Thymus (tissue), 11 donors: ENCODE results near the gene NPY1R. TPM values are rescaled to one million over a fixed set of nuclear protein-coding genes. Genes with fewer than 3 reads are reported as not detected.

ENCODE experiments used
- DNase-seq, 9 donors: peaks; one replicate each; pipeline ENCODE4 v3.0.0-alpha.2; 2013; ENCODE audit warnings: low spot score in 9 of 9, low read depth in 6 of 9, missing footprints in 1 of 9
- H3K27ac ChIP-seq, 2 donors: one replicate each; pipeline ENCODE4 v1.5.1; 2013; ENCODE audit warnings: control low read depth in 1 of 2, low read depth in 1 of 2, low read length in 1 of 2, mild to moderate bottlenecking in 1 of 2, moderate library complexity in 1 of 2
- H3K27me3 ChIP-seq, 2 donors: one replicate each; pipeline ENCODE4 v1.5.1; 2013; ENCODE audit warnings: low read length in 1 of 2; ENCODE audit not compliant: control insufficient read depth in 2 of 2, insufficient read depth in 1 of 2
- H3K36me3 ChIP-seq, 2 donors: one replicate each; pipeline ENCODE4 v1.5.1; 2013; ENCODE audit warnings: low read length in 1 of 2, mild to moderate bottlenecking in 1 of 2, moderate library complexity in 1 of 2; ENCODE audit not compliant: control insufficient read depth in 2 of 2, insufficient read depth in 2 of 2
- H3K4me1 ChIP-seq, 2 donors: one replicate each; pipeline ENCODE4 v1.5.1; 2013; ENCODE audit warnings: low read length in 2 of 2; ENCODE audit not compliant: control insufficient read depth in 2 of 2, insufficient read depth in 2 of 2
- H3K4me3 ChIP-seq, 2 donors: one replicate each; pipeline ENCODE4 v1.5.1; 2013; ENCODE audit warnings: low read length in 2 of 2, control low read depth in 1 of 2, mild to moderate bottlenecking in 1 of 2
- H3K9me3 ChIP-seq, 2 donors: one replicate each; pipeline ENCODE4 v1.5.1; 2013; ENCODE audit warnings: low read length in 1 of 2, mild to moderate bottlenecking in 1 of 2; ENCODE audit not compliant: control insufficient read depth in 2 of 2, insufficient read depth in 1 of 2
- WGBS: extraction: QIAGEN DNeasy Blood & Tissue Kit; methylation state at CpG from one replicate; pipeline ENCODE4 v1.1.7; 2013; 5-methylcytosine and 5-hydroxymethylcytosine counted together
- polyA plus RNA-seq: library from polyadenylated mRNA; stranded (reverse); fragments of 200-250 nt; gene quantifications from one replicate; pipeline ENCODE4 v1.2.3, GENCODE V29; 2013
- total RNA-seq: library from RNA; stranded (reverse); fragments of 120-200 nt; gene quantifications from one replicate; pipeline ENCODE4 v1.2.4, GENCODE V29; 2013
- donor health status: healthy.

Gene NPY1R
- total and polyA plus RNA-seq, 2 donors: 2.2 to 2.7 TPM

DNA sequence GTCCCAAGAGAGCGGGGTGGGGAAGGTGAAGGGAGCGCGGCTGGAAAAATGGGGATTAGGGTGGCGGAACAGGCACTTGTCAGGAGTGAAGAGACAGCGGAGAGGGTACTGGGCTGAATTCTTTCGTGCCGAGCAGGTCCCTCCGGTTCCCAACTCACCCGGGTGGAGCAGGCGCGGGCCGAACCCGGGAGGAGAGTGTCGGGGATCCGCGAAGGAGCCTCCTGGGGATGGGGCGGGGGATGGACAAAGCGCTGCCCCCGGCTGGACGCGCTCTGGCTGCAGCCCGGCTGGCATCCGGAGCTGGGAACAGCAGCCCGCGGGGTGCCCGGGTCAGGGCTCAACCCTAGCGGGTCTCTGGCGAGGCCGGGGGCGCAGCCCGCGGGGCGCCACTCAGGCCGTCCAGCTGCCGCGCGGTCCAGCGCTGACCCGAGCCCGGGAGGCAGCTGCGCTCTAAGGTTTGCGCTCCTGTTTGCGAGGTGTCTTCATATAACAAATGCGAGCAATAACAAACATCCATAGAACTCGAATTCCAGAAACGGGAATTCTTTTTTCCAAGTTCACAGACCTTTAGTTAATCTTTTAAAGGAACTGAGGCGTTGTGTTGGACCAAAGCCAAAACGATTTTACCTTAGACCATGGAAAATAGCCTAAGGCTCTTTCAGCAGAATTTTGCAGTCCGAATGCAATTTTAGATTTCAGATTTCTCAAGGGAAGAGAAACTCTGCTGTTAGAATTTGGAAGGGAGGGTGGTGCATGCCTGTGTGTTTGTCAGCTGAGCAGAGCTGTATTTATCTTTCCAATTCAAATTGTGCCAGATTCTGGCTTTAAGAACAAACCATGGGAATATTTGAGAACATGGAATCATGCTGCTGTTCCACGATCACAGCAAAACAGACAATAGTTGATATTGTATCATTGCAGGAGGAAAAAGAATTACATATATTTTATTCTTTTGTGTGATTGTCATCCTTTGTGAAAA lies 12.0 kb upstream of the NPY1R start:
- Histone ChIP-seq H3K9me3 (no peaks in the 10 kb centered on the region), H3K27ac (no peak overlapping the region), H3K4me1 (no peaks in the 10 kb centered on the region), H3K27me3 (peaks cover 21 to 39% of the 10 kb centered on the region in 2 donors), H3K4me3 (no peak overlapping the region), H3K36me3 (no peaks in the 10 kb centered on the region)
- no peak for DNase-seq
- WGBS: 5% methylated on average over 50 of the region's 50 CpGs

DNA sequence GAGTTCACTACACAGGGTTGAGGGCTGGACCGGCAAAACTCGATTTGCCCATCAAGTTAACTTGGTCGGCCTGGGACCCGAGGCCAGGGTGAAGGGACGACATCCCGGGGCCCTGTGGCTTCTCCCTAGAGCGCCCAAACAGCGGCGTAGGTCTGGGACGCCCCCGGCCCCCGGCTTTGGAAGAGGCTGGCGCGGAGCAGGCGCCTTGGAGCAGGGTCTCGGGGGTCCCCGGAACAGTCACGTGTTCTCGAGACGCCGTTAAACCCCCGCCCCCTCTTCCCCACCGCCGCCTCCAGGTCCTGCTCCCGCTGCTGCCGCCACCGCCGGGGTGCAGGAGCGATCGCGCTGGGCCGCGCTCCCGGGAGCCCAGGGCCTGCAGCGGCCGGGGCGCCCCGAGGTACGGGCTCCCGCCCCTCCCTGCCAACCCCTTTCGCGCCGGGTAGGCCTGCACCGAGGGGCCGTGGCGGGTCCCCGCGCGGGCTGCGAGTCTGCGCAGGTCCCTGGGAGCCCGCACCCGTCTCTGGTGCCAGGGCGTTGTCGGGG lies 11.3 kb upstream of the NPY1R start, which contains the start of gene NPY5R:
Gene NPY5R, plus strand, starts transcription at position 289 of the 543 bp plus-strand sequence. CDS start 6,382 bp downstream, outside the sequence.
- H3K27ac ChIP-seq: no peak within 1 kb of the TSS

DNA sequence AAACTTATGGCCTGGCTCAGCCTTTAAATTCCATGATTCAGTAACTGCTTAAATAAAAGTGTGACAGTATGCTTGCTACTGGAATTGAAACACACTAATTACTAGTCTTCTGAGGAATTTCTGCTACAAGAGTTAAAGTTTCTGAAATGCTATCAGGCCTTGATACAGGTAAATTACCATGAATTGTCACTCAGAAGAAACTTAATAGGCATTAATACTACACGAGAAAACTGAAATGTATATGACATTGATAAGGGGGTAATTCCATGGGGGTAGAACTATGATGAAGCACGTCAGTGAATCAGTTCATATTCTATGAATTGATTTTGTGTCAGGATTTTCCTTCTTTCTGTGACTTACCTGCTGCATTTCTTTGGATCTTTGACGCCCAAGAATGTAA lies 3.0 kb upstream of the NPY1R start:
- Histone ChIP-seq H3K4me3 (no peak overlapping the region), H3K4me1 (no peaks in the 10 kb centered on the region), H3K27ac (no peak overlapping the region), H3K9me3 (no peaks in the 10 kb centered on the region), H3K36me3 (no peaks in the 10 kb centered on the region), H3K27me3 (peaks cover 26 to 35% of the 10 kb centered on the region in 2 donors)
- 93% methylated on average over 3 of the region's 3 CpGs for WGBS
- DNase-seq: no peak

More for the DNA sequence above, 11.3 kb upstream of the NPY1R start, which contains the start of gene NPY5R:
- Histone ChIP-seq H3K9me3 (no peaks in the 10 kb centered on the region), H3K4me1 (no peaks in the 10 kb centered on the region), H3K4me3 (no peak within 1 kb of the TSS), H3K27me3 (peaks cover 21 to 39% of the 10 kb centered on the region in 2 donors), H3K36me3 (no peaks in the 10 kb centered on the region)
- DNase-seq: no peak
- 4% methylated on average over 55 of the region's 55 CpGs for WGBS

DNA sequence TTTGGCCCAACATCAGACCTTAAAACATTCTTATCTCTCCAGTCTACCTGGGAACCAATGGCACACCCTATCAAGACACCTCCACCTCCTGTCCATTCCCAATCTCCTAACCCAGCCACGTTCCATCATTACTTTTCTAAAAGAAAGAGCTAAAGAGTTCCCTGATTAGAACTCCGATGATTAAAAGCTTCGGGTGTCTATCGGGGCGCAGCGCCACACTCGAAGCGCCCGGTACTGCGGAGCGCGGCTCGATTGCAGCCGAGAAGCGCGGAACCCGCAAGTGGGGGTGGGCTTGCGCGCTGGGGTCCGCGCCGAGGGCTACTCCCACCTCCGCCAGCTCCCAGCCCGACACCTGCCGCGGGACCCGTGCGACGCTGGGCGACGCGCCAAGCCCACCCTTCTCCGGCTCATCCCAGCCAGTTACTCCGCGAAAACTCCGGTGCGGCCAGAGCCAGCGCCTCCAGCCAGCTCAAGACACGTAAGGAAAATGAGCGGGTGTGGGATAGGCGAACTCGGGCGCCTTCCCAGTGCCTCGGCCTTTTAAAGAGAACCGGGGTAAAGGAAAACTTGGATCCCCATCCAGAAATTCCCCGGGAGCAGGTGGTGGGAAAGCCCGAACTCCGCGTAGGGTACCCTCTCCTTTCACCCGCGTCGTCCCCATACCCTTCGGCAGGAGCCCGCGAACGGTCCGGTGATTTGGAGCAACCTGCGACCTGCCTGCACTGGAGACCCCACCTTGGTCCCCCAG lies 593 bp downstream of the NPY1R start:
- peak in 1 of 9 donors; percentile 1 for DNase-seq
- no peak overlapping the region for H3K27ac ChIP-seq
- H3K4me3 ChIP-seq: peak overlapping the region; percentile 1 to 28
- H3K9me3 ChIP-seq: no peaks in the 10 kb centered on the region
- WGBS: 2% methylated on average over 58 of the region's 58 CpGs
- no peaks in the 10 kb centered on the region for H3K4me1 ChIP-seq
- H3K27me3 ChIP-seq: peaks cover 26 to 38% of the 10 kb centered on the region in 2 donors
- H3K36me3 ChIP-seq: no peaks in the 10 kb centered on the region

DNA sequence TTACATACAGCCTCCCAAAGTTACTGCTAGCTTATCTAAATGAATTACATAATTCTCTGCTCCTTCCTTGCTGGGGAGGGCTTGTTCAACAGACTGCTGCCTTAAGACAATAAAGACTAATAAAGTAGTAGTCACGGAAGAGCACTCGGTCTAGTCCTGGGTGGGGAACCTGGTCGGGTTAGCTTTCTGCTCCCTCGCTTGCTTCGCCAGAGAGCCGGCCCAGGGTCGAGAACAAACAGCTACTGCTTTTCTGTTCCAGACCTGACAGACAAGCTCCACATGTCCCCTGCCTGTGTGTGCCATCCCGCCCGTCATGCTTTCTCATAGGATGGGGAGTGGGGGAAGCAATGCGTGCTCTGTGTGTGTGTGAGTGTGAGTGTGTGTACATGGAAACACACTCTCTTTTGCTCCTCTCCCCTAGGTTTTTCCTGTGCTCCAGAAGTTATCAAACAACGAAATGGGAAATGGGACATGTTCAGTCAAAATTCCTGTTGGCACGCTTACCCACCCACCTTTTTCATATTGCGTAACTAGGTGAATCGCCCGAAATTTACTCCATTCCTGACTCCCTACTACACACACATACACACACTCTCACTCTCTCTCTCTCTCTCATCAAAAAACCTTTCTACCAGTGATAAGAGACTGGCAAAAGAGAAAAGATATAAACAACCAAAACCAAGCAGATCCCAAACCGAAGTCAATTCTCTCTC lies 1.3 kb downstream of the NPY1R start:
- H3K4me3 ChIP-seq: no peak overlapping the region
- 53% methylated on average over 16 of the region's 16 CpGs for WGBS
- no peaks in the 10 kb centered on the region for H3K36me3 ChIP-seq
- H3K4me1 ChIP-seq: no peaks in the 10 kb centered on the region
- no peak for DNase-seq
- H3K27me3 ChIP-seq: peaks cover 26 to 38% of the 10 kb centered on the region in 2 donors
- no peaks in the 10 kb centered on the region for H3K9me3 ChIP-seq
- H3K27ac ChIP-seq: no peak overlapping the region

DNA sequence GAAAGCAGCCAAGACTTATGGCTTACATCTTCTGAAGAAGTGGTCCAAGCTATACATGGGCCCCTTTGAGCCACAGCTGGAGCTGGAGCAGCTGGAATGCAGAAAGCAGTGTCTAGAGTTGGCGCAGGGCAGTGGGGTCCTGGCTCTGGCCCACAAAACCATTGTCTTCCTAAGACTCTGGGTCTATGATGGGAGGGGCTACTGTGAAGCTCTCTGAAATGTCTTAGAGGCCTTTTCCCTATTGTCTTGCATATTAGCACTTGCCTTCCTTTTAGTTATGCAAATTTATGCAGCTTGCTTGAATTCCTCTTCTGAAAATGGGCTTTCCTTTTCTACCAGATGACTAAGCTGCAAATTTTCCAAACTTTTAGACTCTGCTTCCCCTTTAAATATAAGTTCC lies 15.3 kb downstream of the NPY1R start:
- no peaks in the 10 kb centered on the region for H3K36me3 ChIP-seq
- no peaks in the 10 kb centered on the region for H3K4me1 ChIP-seq
- WGBS: 0% methylated on average over 1 of the region's 1 CpG
- no peak for DNase-seq
- no peak overlapping the region for H3K4me3 ChIP-seq
- H3K9me3 ChIP-seq: peaks cover 0 to 6% of the 10 kb centered on the region in 2 donors
- no peaks in the 10 kb centered on the region for H3K27me3 ChIP-seq
- H3K27ac ChIP-seq: no peak overlapping the region

DNA sequence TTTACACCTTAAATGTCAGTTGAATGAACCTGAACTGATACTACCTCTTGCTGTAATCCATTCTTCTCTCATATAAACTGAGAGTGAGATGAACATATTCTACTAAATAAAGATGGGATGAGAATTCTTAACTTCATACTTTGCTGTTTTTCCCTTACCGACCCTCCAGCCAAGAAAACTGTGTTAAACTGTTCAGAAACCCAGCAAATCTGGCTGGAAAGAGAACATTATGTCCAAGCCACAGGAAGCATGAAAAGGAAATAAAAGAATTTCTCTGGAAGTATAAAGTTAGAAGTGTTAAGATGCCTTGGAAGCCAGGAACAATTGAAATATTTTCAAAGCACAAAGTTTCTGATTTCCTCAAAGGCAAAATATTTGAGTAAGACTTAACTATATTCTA lies 22.9 kb downstream of the NPY1R start:
- no peak overlapping the region for H3K4me3 ChIP-seq
- H3K27ac ChIP-seq: no peak overlapping the region
- 87% methylated on average over 1 of the region's 1 CpG for WGBS
- no peak for DNase-seq
- no peaks in the 10 kb centered on the region for H3K36me3 ChIP-seq
- H3K27me3 ChIP-seq: no peaks in the 10 kb centered on the region
- H3K4me1 ChIP-seq: no peaks in the 10 kb centered on the region
- H3K9me3 ChIP-seq: no peaks in the 10 kb centered on the region

DNA sequence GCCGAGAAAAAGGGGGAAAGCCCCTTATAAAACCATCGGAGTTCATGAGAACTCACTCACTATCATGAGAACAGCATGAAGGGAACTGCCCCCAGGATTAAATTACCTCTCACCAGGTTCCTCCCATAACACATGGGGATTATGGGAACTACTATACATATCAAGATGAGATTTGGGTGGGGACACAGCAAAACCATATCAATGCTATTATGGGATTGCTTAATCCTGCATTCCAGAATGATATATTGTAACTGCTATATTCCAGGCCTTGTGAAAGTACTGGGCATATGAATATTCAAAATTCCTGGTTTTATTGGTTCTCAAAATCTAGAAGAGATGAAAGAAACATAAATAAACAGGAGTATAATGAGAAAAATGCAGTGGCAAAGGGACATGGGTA lies 29.3 kb downstream of the NPY1R start:
- DNase-seq: no peak
- H3K27me3 ChIP-seq: no peaks in the 10 kb centered on the region
- no peaks in the 10 kb centered on the region for H3K4me1 ChIP-seq
- H3K27ac ChIP-seq: no peak overlapping the region
- 97% methylated on average over 2 of the region's 2 CpGs for WGBS
- no peak overlapping the region for H3K4me3 ChIP-seq
- no peaks in the 10 kb centered on the region for H3K36me3 ChIP-seq
- H3K9me3 ChIP-seq: no peaks in the 10 kb centered on the region
